Parathyroid adenoma (tissue), 2 donors: ENCODE data around the gene DYSF.

ENCODE experiments used
- H2AFZ ChIP-seq: fragments of 300-600 bp; sonication (generic); one replicate; pipeline ENCODE4 v1.7.0; 2017; ENCODE audit warnings: antibody characterized with exemption, mild to moderate bottlenecking
- H3K27ac ChIP-seq: fragments of 300-600 bp; sonication (generic); one replicate; pipeline ENCODE4 v1.7.0; 2017
- H3K27me3 ChIP-seq: fragments of 300-600 bp; sonication (generic); one replicate; pipeline ENCODE4 v1.7.0; 2017; ENCODE audit warnings: low read length; ENCODE audit not compliant: control insufficient read depth, insufficient read depth
- H3K36me3 ChIP-seq: fragments of 300-600 bp; sonication (generic); one replicate; pipeline ENCODE4 v1.7.0; 2017; ENCODE audit warnings: low read length; ENCODE audit not compliant: control insufficient read depth, insufficient read depth
- H3K4me1 ChIP-seq: fragments of 300-600 bp; sonication (generic); one replicate; pipeline ENCODE4 v1.7.0; 2017; ENCODE audit warnings: control low read depth
- H3K4me2 ChIP-seq: fragments of 300-600 bp; sonication (generic); one replicate; pipeline ENCODE4 v1.7.0; 2017; ENCODE audit warnings: low read length
- H3K4me3 ChIP-seq: fragments of 300-600 bp; sonication (generic); one replicate; pipeline ENCODE4 v1.7.0; 2017; ENCODE audit warnings: low read depth, low read length
- H3K79me2 ChIP-seq: fragments of 300-600 bp; sonication (generic); one replicate; pipeline ENCODE4 v1.7.0; 2017; ENCODE audit warnings: control low read depth
- H3K9ac ChIP-seq: fragments of 300-600 bp; sonication (generic); one replicate; pipeline ENCODE4 v1.7.0; 2017; ENCODE audit warnings: mild to moderate bottlenecking
- H3K9me3 ChIP-seq: fragments of 300-600 bp; sonication (generic); one replicate; pipeline ENCODE4 v1.7.0; 2017; ENCODE audit warnings: low read length; ENCODE audit not compliant: control insufficient read depth
- TF ChIP-seq, protein P1 (sequence below): fragments of 300-600 bp; sonication (generic); IDR thresholded peaks from one replicate; pipeline ENCODE4 v1.7.0; 2017; ENCODE audit warnings: antibody characterized with exemption, mild to moderate bottlenecking
- donor health status: primary hyperparathyroidism.

Gene DYSF

DNA sequence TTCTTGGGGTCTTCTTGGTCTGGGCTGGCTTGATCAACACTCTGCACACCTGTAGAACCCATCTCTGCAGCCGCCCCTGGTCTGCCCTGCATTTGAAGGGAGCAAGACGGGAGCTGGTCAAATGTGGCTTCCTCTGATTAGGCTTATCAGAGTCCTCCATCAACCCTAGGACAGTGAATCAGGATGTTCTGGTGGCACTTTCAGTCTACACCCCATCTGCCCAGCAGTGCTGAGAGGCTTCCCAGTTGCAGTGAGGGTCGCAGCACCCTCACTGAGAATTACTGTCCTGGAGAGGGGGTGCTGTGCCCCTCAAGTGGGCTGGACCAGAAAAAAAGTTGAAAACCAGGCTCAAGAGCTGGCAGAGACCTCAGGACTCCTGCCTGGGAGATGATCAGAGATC, 152.9 kb downstream of the DYSF start:
- Histone ChIP-seq H3K27me3 (no peaks in the 10 kb centered on the region), H3K9me3 (no peaks in the 10 kb centered on the region), H3K36me3 (no peaks in the 10 kb centered on the region)

DNA sequence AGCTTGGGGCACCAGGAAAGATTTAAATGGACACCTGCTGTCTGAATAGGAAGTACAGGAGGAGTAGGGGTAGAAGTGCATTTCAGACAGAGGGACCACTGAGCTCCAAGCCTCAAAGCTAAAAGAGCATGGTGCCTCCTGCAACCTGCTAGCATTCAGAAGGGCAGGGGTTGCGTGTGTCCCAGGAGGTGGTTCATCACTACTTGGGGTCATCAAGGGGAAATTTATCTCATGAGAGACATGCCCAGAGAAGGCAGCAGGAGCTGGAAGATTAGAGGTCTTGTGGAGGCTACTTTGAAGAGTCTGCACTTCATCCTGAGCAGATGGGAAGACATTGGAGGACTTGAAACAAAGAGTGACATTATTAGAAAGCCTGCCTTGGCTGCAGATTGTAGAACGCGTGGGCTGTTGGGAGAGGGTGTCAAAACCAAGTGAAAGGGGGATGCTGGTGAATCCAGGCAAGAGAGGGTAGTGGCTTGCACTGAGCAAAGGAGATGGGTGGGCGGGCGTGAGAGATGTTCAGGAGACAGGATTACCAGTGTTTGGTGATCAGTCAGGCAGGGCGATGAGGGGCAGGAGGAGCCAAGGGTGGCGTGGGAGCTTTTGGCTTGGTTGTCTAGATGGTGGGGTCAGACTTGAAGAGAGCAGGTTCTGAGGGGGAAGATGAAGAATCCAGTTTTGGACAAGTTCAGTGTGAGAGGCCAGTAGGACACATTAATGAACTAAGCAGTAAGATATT, 154.0 kb downstream of the DYSF start:
- Histone ChIP-seq H2AFZ (no peak overlapping the region), H3K79me2 (no peaks in the 10 kb centered on the region), H3K4me2 (no peak overlapping the region), H3K36me3 (no peaks in the 10 kb centered on the region), H3K9ac (no peak overlapping the region), H3K27me3 (no peaks in the 10 kb centered on the region), H3K4me3 (no peak overlapping the region), H3K4me1 (peaks cover 7% of the 10 kb centered on the region), H3K9me3 (no peaks in the 10 kb centered on the region), H3K27ac (no peak overlapping the region)
- TF ChIP-seq, protein P1, sequence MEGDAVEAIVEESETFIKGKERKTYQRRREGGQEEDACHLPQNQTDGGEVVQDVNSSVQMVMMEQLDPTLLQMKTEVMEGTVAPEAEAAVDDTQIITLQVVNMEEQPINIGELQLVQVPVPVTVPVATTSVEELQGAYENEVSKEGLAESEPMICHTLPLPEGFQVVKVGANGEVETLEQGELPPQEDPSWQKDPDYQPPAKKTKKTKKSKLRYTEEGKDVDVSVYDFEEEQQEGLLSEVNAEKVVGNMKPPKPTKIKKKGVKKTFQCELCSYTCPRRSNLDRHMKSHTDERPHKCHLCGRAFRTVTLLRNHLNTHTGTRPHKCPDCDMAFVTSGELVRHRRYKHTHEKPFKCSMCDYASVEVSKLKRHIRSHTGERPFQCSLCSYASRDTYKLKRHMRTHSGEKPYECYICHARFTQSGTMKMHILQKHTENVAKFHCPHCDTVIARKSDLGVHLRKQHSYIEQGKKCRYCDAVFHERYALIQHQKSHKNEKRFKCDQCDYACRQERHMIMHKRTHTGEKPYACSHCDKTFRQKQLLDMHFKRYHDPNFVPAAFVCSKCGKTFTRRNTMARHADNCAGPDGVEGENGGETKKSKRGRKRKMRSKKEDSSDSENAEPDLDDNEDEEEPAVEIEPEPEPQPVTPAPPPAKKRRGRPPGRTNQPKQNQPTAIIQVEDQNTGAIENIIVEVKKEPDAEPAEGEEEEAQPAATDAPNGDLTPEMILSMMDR: no peak

More for the DNA sequence above, 152.9 kb downstream of the DYSF start:
- H3K4me1 ChIP-seq: peaks cover 7% of the 10 kb centered on the region
- H3K4me3 ChIP-seq: no peak overlapping the region
- H2AFZ ChIP-seq: no peak overlapping the region
- no peak overlapping the region for H3K27ac ChIP-seq
- H3K79me2 ChIP-seq: no peaks in the 10 kb centered on the region
- no peak overlapping the region for H3K9ac ChIP-seq
- H3K4me2 ChIP-seq: no peak overlapping the region
- TF ChIP-seq, protein P1: no peak

DNA sequence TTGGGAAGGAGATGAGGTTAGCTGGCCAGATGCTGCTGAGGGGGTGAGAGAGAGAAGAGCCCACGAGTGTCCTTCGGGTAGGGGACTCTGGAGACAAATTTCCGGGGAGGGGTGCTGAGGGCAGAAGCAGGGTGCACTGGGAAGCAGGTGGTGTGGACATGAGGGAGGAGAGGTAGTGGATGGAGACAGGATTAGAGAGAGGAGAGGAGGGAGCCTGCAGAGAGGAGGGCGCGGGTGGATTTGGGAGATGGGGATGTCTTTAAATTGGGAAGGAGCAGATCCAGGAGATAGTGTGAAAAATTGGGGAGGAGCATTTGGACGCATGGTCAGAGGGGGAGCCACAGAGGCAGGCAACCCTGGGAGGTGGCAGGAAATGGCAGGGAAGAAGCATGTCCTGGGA, 154.7 kb downstream of the DYSF start:
- H2AFZ ChIP-seq: no peak overlapping the region
- TF ChIP-seq, protein P1: no peak
- no peak overlapping the region for H3K9ac ChIP-seq
- no peaks in the 10 kb centered on the region for H3K27me3 ChIP-seq
- H3K9me3 ChIP-seq: no peaks in the 10 kb centered on the region
- H3K36me3 ChIP-seq: no peaks in the 10 kb centered on the region
- no peak overlapping the region for H3K27ac ChIP-seq
- H3K79me2 ChIP-seq: no peaks in the 10 kb centered on the region
- no peak overlapping the region for H3K4me2 ChIP-seq
- H3K4me1 ChIP-seq: peaks cover 7% of the 10 kb centered on the region
- H3K4me3 ChIP-seq: no peak overlapping the region

DNA sequence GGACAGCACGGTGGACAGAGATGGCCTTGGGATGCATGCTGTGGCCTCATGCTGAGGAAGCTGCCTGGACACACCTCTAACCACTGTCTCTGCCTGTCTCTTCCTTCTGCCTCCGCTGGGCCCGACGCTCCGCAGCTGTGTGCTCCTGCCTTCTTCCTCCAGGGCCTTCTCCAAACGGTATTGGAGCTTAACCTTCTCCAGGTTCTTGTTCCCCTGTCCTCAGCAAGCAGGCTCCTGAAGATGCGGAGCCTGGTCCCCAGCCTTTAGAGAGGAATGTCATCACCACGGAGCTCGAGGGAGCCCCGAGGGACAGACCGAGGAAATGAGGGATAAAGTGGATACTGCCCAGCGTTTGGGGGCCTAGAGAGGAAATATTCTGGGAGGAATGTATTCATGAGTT, 155.1 kb downstream of the DYSF start:
- no peak overlapping the region for H3K4me2 ChIP-seq
- no peak overlapping the region for H3K4me3 ChIP-seq
- H2AFZ ChIP-seq: no peak overlapping the region
- H3K27ac ChIP-seq: no peak overlapping the region
- no peaks in the 10 kb centered on the region for H3K79me2 ChIP-seq
- H3K36me3 ChIP-seq: no peaks in the 10 kb centered on the region
- no peaks in the 10 kb centered on the region for H3K27me3 ChIP-seq
- H3K9me3 ChIP-seq: no peaks in the 10 kb centered on the region
- TF ChIP-seq, protein P1: no peak
- H3K4me1 ChIP-seq: peaks cover 7% of the 10 kb centered on the region
- H3K9ac ChIP-seq: no peak overlapping the region

DNA sequence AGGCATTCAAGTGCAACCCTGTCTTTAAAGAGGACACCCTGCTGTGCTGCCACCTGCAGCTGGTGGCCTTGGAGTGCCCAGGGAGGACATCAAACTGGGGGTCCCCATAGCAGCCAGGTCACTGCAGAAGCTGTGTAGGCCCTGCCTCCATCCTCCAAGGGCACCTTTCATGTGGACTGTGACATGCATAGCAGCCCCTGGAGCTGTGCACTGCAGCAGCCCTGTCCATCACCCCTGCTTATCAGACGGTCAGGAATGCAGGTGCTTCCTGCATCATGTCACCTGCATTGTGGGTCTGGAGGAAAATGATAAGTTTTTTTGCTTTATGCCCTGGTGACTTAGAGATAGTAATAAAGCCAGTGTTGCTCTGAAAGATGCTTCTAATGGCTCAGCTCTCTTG, 155.7 kb downstream of the DYSF start:
- Histone ChIP-seq H3K9ac (no peak overlapping the region), H3K4me2 (no peak overlapping the region), H3K36me3 (no peaks in the 10 kb centered on the region), H3K4me3 (no peak overlapping the region), H2AFZ (no peak overlapping the region), H3K4me1 (peaks cover 7% of the 10 kb centered on the region), H3K79me2 (no peaks in the 10 kb centered on the region), H3K27ac (no peak overlapping the region), H3K9me3 (no peaks in the 10 kb centered on the region), H3K27me3 (no peaks in the 10 kb centered on the region)
- TF ChIP-seq, protein P1: no peak
